ENCODE results near the gene SH3PXD2A. TPM values are rescaled to one million over a fixed set of nuclear protein-coding genes. Genes with fewer than 3 reads are reported as not detected.
A peak's percentile ranks its signal among the peaks of the same experiment; 100 is the strongest.

The SH3PXD2A gene
- total and polyA plus RNA-seq, 8 donors, result 3.9 to 16.4 (median 8.0) TPM

DNA sequence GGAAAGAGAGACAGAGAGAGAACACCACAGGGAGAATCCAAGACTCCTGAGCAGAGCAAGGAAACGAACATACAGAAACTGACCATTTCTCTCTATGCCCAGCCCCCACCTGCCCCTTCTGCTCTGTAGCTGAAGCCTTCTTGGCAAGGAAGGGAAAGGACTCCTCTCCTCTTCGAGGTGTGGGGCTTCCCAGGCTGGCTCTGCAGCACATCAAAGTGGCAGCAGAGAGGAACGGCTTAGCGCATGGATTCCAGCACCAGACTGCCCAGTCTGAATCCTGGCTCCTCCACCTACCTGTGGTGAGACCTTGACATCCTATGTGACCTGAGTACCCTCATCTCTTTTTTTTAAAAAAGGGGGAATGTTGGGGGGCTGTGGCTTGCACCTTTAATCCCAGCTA is 69.4 kb downstream of the SH3PXD2A start:
- TF ChIP-seq CTCF (IDR thresholded peaks at IDR 0.05), result no peak
- 69 to 76% methylated on average over 4 of the region's 4 CpGs for WGBS, 2 donors
- ATAC-seq (no peak), FAIRE-seq (no peak), DNase-seq (no peak)
- Histone ChIP-seq H3K4me1 (no peaks in the 10 kb centered on the region), H3K27me3 (no peaks in the 10 kb centered on the region), H3K36me3 (no peaks in the 10 kb centered on the region), H3K27ac (no peak overlapping the region), H3K9me3 (no peaks in the 10 kb centered on the region), H3K4me3 (no peak overlapping the region)
- intact Hi-C loops (cut with DNase I), result no loop called here

GRCh38 chr10:103784723-103785418 is 70.5 kb downstream of the SH3PXD2A start:
- WGBS, 2 donors, result 71 to 76% methylated on average over 9 of the region's 9 CpGs

DNA sequence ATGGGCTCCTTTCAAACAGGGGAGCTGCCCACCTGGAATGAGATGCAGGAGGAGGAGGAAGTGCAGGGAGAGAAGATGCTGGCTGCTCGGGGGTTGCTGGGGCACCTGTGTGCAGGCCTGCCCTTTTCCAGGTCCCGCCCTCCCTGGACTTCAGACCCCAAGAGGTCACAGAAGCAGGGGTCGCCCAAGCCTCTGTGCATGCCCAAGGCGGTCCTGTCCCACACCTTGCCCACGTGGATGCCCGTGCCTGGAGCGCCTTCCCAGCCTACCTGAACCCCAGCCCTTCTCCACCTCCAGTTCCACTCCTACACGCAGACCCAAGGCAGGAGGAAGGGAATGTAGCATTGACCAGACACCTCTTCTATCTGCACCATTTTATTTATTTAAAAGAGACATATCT is 71.3 kb downstream of the SH3PXD2A start:
- H3K4me3 ChIP-seq, result no peak overlapping the region
- H3K36me3 ChIP-seq, result no peaks in the 10 kb centered on the region
- H3K27me3 ChIP-seq, result no peaks in the 10 kb centered on the region
- H3K27ac ChIP-seq, result no peak overlapping the region
- no peak for FAIRE-seq
- no peak for ATAC-seq
- no peak for TF ChIP-seq CTCF (IDR thresholded peaks at IDR 0.05)
- H3K9me3 ChIP-seq, result no peaks in the 10 kb centered on the region
- intact Hi-C loops (cut with DNase I), result no loop called here
- DNase-seq, result no peak
- H3K4me1 ChIP-seq, result no peaks in the 10 kb centered on the region
- WGBS, 2 donors, result 83 to 84% methylated on average over 8 of the region's 8 CpGs

More at GRCh38 chr10:103784723-103785418, 70.5 kb downstream of the SH3PXD2A start:
- Histone ChIP-seq H3K36me3 (no peaks in the 10 kb centered on the region), H3K9me3 (no peaks in the 10 kb centered on the region), H3K4me3 (no peak overlapping the region), H3K27ac (no peak overlapping the region), H3K27me3 (no peaks in the 10 kb centered on the region), H3K4me1 (no peaks in the 10 kb centered on the region)
- ATAC-seq, result peak in 1 of 4 donors; percentile 36
- no peak for TF ChIP-seq CTCF (IDR thresholded peaks at IDR 0.05)
- DNase-seq, result peak in 1 of 6 donors; percentile 54
- no peak for FAIRE-seq
- intact Hi-C loops (cut with DNase I), result no loop called here

DNA sequence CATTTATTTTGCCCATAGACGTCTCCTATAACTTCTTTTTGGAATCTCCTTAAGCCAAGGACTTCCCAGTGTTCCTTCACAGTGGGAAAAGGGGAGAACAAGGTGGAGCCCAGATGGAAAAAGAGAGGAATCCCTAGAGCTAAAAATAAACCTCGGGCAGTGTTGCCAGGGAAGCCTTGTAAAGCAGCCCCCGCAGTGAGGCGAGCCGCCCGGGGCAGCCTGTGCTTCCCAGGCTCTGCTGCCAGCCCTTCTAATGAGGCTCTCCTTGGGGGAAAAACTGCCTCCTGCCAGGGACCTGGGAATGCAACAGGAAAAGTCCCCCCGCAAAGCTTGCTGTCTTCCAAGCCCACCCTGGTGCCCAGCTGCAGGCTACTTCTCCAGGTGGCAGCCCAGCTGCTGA is 71.7 kb downstream of the SH3PXD2A start:
- Histone ChIP-seq H3K36me3 (no peaks in the 10 kb centered on the region), H3K4me3 (no peak overlapping the region), H3K4me1 (no peaks in the 10 kb centered on the region), H3K27ac (no peak overlapping the region), H3K9me3 (no peaks in the 10 kb centered on the region), H3K27me3 (no peaks in the 10 kb centered on the region)
- DNase-seq, result no peak
- no peak for FAIRE-seq
- intact Hi-C loops (cut with DNase I), result no loop called here
- no peak for TF ChIP-seq CTCF (IDR thresholded peaks at IDR 0.05)
- WGBS, 2 donors, result 71 to 80% methylated on average over 7 of the region's 7 CpGs
- no peak for ATAC-seq

DNA sequence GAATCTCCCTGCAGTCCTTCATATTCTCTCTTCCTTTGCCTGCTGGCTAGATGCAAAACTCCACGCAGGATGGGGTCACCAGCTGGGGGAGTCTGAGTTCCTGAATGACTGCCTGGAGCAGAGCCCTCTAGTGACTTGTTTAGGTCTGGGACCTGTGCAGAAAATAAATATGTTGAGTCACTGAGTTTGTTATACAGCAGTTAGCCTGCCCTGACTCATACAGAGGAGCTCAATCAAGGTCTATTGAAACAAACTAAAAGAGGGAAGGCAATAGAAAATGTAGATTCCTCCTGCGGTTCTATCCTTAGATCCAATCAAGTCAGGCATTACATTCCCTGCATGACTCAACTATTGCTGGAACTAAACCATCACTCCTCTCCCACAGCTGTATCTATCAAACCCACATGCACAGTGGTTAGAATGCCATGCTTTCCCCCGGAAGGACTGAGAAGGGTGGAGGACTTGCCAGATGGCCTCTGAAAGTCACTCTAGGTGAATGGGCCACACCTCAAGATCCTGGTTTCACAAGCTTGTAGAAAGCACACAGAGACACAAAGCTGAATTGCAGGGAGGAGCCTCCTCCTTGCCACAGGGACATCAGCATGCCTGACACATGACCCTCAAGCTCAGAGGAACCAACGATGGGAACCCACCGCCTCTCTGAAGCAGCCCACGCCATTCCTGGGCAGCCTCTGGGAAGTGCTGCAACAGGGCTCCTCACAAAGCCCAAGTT is 73.9 kb downstream of the SH3PXD2A start:
- WGBS, 2 donors, result 79 to 86% methylated on average over 6 of the region's 6 CpGs
- peak in 2 of 4 donors; percentile 22 to 35 for ATAC-seq
- no peaks in the 10 kb centered on the region for H3K36me3 ChIP-seq
- intact Hi-C loops (cut with DNase I), result no loop called here
- TF ChIP-seq CTCF (IDR thresholded peaks at IDR 0.05), result no peak
- H3K27me3 ChIP-seq, result no peaks in the 10 kb centered on the region
- no peak overlapping the region for H3K4me3 ChIP-seq
- H3K9me3 ChIP-seq, result no peaks in the 10 kb centered on the region
- no peak overlapping the region for H3K27ac ChIP-seq
- no peak for FAIRE-seq
- no peak for DNase-seq
- H3K4me1 ChIP-seq, result no peaks in the 10 kb centered on the region

All from pancreas (tissue), 10 donors.